PC-9 (cell line): Measurements from ENCODE around the gene VGLL1.

ENCODE experiments used
- EZH2 ChIP-seq: fragments of 200-600 bp; sonication (generic); IDR thresholded peaks from 2 replicates; pipeline ENCODE4 v1.8.0; 2017; ENCODE audit warnings: antibody characterized with exemption, low read depth
- TF ChIP-seq, protein P1 (sequence below): fragments of 200-600 bp; sonication (generic); conservative IDR thresholded peaks from 2 replicates; pipeline ENCODE4 v1.6.1; 2017; ENCODE audit warnings: mixed run types, antibody characterized with exemption, mild to moderate bottlenecking, moderate library complexity

- TF ChIP-seq, protein P1, sequence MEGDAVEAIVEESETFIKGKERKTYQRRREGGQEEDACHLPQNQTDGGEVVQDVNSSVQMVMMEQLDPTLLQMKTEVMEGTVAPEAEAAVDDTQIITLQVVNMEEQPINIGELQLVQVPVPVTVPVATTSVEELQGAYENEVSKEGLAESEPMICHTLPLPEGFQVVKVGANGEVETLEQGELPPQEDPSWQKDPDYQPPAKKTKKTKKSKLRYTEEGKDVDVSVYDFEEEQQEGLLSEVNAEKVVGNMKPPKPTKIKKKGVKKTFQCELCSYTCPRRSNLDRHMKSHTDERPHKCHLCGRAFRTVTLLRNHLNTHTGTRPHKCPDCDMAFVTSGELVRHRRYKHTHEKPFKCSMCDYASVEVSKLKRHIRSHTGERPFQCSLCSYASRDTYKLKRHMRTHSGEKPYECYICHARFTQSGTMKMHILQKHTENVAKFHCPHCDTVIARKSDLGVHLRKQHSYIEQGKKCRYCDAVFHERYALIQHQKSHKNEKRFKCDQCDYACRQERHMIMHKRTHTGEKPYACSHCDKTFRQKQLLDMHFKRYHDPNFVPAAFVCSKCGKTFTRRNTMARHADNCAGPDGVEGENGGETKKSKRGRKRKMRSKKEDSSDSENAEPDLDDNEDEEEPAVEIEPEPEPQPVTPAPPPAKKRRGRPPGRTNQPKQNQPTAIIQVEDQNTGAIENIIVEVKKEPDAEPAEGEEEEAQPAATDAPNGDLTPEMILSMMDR: no peak
- TF ChIP-seq EZH2: no peak
Observed at GRCh38 chrX:136529795-136530194, 2.2 kb upstream of the VGLL1 start.
